Coronary artery (tissue), 2 donors: Measurements from ENCODE around the gene SLC5A6.

Source experiments
- DNase-seq: peaks from one replicate; pipeline ENCODE4 v3.0.0-alpha.2; 2017; ENCODE audit warnings: low spot score
- H3K27ac ChIP-seq, 2 donors: fragments of 200-600 bp; sonication (generic); one replicate each; pipeline ENCODE4 v1.5.1; 2016 to 2019
- H3K4me3 ChIP-seq: fragments of 200-600 bp; sonication (generic); 2 replicates; pipeline ENCODE4 v1.5.1; 2016; ENCODE audit warnings: mild to moderate bottlenecking, moderate library complexity
- TF ChIP-seq, protein P1 (sequence below): fragments of 200-600 bp; sonication (generic); IDR thresholded peaks from one replicate; pipeline ENCODE4 v1.5.1; 2019; ENCODE audit warnings: antibody characterized with exemption

The SLC5A6 gene

DNA sequence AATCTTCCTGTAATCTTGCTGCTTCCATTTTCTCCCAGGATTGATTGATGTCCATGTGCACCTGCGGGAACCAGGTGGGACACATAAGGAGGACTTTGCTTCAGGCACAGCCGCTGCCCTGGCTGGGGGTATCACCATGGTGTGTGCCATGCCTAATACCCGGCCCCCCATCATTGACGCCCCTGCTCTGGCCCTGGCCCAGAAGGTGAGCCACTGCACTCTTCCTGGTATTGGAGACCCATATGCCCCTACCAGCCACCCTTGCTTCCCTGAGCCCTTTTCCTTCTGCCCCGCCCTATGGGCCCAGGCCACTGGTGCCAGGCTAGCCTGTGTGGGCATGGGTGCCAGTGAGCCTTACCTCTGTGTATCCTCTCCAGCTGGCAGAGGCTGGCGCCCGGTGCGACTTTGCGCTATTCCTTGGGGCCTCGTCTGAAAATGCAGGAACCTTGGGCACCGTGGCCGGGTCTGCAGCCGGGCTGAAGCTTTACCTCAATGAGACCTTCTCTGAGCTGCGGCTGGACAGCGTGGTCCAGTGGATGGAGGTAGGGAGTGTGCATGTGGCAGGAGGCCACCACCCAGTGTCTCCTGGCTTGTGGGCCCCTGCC is 25.4 kb upstream of the SLC5A6 start:
- DNase-seq: no peak
- Histone ChIP-seq H3K27ac (no peak overlapping the region), H3K4me3 (no peak overlapping the region)
- TF ChIP-seq, protein P1, sequence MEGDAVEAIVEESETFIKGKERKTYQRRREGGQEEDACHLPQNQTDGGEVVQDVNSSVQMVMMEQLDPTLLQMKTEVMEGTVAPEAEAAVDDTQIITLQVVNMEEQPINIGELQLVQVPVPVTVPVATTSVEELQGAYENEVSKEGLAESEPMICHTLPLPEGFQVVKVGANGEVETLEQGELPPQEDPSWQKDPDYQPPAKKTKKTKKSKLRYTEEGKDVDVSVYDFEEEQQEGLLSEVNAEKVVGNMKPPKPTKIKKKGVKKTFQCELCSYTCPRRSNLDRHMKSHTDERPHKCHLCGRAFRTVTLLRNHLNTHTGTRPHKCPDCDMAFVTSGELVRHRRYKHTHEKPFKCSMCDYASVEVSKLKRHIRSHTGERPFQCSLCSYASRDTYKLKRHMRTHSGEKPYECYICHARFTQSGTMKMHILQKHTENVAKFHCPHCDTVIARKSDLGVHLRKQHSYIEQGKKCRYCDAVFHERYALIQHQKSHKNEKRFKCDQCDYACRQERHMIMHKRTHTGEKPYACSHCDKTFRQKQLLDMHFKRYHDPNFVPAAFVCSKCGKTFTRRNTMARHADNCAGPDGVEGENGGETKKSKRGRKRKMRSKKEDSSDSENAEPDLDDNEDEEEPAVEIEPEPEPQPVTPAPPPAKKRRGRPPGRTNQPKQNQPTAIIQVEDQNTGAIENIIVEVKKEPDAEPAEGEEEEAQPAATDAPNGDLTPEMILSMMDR: no peak

DNA sequence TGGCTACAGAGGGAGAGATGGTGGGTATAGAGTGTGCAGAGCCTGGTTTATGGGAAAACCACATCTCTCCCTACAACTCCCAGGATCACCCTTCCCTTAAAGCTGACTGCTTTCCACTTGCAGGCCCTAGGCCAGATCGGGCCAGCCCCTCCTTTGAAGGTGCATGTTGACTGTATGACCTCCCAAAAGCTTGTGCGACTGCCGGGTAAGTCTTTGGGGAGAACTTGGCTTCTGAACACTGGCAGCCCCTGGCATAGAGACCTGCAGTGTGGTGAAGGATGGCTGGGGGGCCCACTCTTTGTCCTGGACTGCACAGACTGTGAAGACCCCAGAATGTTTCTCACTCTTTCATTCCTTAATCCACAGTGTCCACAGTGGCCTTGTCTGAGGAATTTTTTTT is 24.6 kb upstream of the SLC5A6 start:
- TF ChIP-seq, protein P1: no peak
- no peak overlapping the region for H3K27ac ChIP-seq
- DNase-seq: no peak
- H3K4me3 ChIP-seq: no peak overlapping the region

DNA sequence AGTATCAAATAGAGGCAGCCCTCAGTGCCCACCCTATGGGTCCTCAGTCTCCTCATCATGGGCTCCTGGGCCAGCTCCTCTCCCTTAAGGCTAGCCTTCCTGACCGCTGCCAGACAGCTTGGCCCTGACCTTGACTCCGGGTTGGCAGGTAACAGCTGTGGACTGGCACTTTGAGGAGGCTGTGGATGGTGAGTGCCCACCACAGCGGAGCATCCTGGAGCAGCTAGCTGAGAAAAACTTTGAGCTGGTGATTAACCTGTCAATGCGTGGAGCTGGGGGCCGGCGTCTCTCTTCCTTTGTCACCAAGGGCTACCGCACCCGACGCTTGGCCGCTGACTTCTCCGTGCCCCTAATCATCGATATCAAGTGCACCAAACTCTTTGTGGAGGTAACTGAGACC is 24.1 kb upstream of the SLC5A6 start:
- TF ChIP-seq, protein P1: no peak
- no peak for DNase-seq
- Histone ChIP-seq H3K27ac (no peak overlapping the region), H3K4me3 (no peak overlapping the region)

DNA sequence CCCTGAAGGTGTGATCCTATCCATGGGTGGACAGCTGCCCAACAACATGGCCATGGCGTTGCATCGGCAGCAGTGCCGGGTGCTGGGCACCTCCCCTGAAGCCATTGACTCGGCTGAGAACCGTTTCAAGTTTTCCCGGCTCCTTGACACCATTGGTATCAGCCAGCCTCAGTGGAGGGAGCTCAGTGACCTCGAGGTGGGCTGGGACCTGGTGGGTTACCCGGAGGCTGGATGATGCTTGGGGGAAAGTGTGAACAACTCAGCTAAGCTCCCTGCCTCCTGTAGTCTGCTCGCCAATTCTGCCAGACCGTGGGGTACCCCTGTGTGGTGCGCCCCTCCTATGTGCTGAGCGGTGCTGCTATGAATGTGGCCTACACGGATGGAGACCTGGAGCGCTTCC is 21.3 kb upstream of the SLC5A6 start:
- Histone ChIP-seq H3K4me3 (no peak overlapping the region), H3K27ac (no peak overlapping the region)
- no peak for DNase-seq
- TF ChIP-seq, protein P1: no peak

DNA sequence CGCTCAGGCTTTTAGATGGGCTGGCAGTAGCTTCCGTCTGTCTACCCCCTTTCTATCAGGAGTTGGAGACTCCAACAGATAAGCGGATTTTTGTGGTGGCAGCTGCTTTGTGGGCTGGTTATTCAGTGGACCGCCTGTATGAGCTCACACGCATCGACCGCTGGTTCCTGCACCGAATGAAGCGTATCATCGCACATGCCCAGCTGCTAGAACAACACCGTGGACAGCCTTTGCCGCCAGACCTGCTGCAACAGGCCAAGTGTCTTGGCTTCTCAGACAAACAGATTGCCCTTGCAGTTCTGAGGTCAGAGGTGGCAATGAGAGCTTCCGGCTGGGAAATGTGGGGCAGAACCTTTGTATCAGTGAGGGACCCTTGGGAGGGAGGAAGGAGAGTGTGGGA is 19.9 kb upstream of the SLC5A6 start:
- H3K27ac ChIP-seq: no peak overlapping the region
- H3K4me3 ChIP-seq: no peak overlapping the region
- TF ChIP-seq, protein P1: no peak
- no peak for DNase-seq

DNA sequence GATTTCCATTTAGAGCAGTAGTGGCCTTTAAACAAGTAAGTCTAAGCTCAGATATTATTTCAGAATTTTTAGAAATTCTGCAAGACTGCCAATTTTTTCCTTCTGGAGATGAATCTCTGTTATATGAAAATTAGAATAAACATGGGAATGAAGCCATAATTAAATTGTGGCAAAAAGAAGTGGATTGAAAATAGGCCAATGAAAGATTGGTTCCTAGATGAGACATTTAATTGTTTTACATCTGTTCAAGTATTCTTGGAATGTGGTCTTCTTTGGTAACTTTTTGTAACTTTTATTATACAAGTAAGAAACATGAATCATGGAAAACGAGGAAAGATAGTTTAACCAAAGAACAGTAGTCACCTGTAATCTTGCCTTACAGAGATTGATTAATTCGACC is 15.4 kb upstream of the SLC5A6 start:
- TF ChIP-seq, protein P1: no peak

DNA sequence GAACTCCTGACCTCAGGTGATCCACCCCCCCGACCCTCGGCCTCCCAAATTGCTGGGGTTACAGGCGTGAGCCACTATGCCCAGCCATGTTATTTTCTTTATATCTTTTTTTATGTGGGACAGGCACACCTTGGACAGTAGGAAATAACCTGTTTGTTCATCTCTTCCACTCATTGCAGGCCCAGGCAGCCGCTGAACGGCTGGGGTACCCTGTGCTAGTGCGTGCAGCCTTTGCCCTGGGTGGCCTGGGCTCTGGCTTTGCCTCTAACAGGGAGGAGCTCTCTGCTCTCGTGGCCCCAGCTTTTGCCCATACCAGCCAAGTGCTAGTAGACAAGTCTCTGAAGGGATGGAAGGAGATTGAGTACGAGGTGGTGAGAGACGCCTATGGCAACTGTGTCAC is 13.5 kb upstream of the SLC5A6 start:
- no peak overlapping the region for H3K4me3 ChIP-seq
- no peak overlapping the region for H3K27ac ChIP-seq
- TF ChIP-seq, protein P1: no peak
- DNase-seq: no peak

More for the DNA sequence above, 15.4 kb upstream of the SLC5A6 start:
- Histone ChIP-seq H3K27ac (no peak overlapping the region), H3K4me3 (no peak overlapping the region)
- no peak for DNase-seq
